ENCODE results near the gene DENND2C.

GRCh38 chr1:114589122-114589521, 80.7 kb downstream of the DENND2C start:
- TF ChIP-seq CTCF (IDR thresholded peaks at IDR 0.05) (no peak), POLR2A (IDR thresholded peaks at IDR 0.05) (no peak)

Data from testis (tissue), 2 donors.